PC-3 (cell line): ENCODE measurements around the gene PLCB4. TPM values are rescaled to one million over a fixed set of nuclear protein-coding genes. Genes with fewer than 3 reads are reported as not detected.

Source experiments
- ATAC-seq: fragments of 200-7000 bp; cut with Tn5 transposase; 2 replicates; pipeline ENCODE4 v1.9.1; 2020; ENCODE audit warnings: mild to moderate bottlenecking, moderate library complexity
- BruUV-seq: library from RNA; stranded (reverse); fragments of 400-500 nt; replicated peaks from 2 replicates; lab custom pipeline; 2021; lab: Mats Ljungman, UMichigan
- CTCF ChIA-PET: fragments of 300-600 bp; sonication (Branson Sonifier 250); formaldehyde crosslinking; loops from one replicate; lab custom pipeline; 2022; ENCODE audit warnings: antibody characterized with exemption; lab: Charles Lee
- POLR2A ChIA-PET: fragments of 300-600 bp; sonication (Branson Sonifier 250); formaldehyde crosslinking; loops from one replicate; lab custom pipeline; 2022; ENCODE audit warnings: antibody characterized with exemption; ENCODE audit not compliant: unreplicated experiment; lab: Charles Lee
- DNase-seq: peaks from one replicate; pipeline ENCODE4 v3.0.0-alpha.2; 2015
- H2AFZ ChIP-seq: fragments of 300-600 bp; sonication (generic); 2 replicates; pipeline ENCODE4 v1.6.0; 2016; ENCODE audit warnings: antibody characterized with exemption, low read length
- H3F3A ChIP-seq: fragments of 300-600 bp; sonication (generic); one replicate; pipeline ENCODE4 v1.6.0; 2017; ENCODE audit warnings: antibody characterized with exemption, low read length, control low read depth, mild to moderate bottlenecking; ENCODE audit not compliant: unreplicated experiment
- H3K27ac ChIP-seq: fragments of 300-600 bp; sonication (generic); 2 replicates; pipeline ENCODE4 v1.5.1; 2016; ENCODE audit warnings: mild to moderate bottlenecking, low read length
- H3K27me3 ChIP-seq: fragments of 300-600 bp; sonication (generic); 2 replicates; pipeline ENCODE4 v1.6.1; 2016; ENCODE audit warnings: low read length, mixed read lengths
- H3K36me3 ChIP-seq: fragments of 300-600 bp; sonication (generic); 2 replicates; pipeline ENCODE4 v1.6.1; 2016; ENCODE audit warnings: low read depth, mixed run types, low read length, mixed read lengths
- H3K4me1 ChIP-seq: fragments of 300-600 bp; sonication (generic); 2 replicates; pipeline ENCODE4 v1.5.1; 2016; ENCODE audit warnings: low read length; ENCODE audit not compliant: insufficient read depth
- H3K4me2 ChIP-seq: fragments of 300-600 bp; sonication (generic); 2 replicates; pipeline ENCODE4 v1.6.0; 2016; ENCODE audit warnings: low read length
- H3K4me3 ChIP-seq: fragments of 300-600 bp; sonication (generic); 2 replicates; pipeline ENCODE4 v1.5.1; 2016; ENCODE audit warnings: mild to moderate bottlenecking, low read length, mixed read lengths
- H3K79me2 ChIP-seq: fragments of 300-600 bp; sonication (generic); 2 replicates; pipeline ENCODE4 v1.6.1; 2017; ENCODE audit warnings: low read length, mixed read lengths
- H3K9ac ChIP-seq: fragments of 300-600 bp; sonication (generic); 2 replicates; pipeline ENCODE4 v1.6.0; 2016; ENCODE audit warnings: mild to moderate bottlenecking, low read length
- H3K9me2 ChIP-seq: fragments of 300-600 bp; sonication (generic); replicated peaks from 2 replicates; pipeline ENCODE4 v1.6.1; 2016; ENCODE audit warnings: mixed run types, low read length, mixed read lengths
- H3K9me3 ChIP-seq: fragments of 300-600 bp; sonication (generic); 2 replicates; pipeline ENCODE4 v1.6.1; 2016; ENCODE audit warnings: low read length, mixed read lengths
- H4K20me1 ChIP-seq: fragments of 300-600 bp; sonication (generic); 2 replicates; pipeline ENCODE4 v1.6.1; 2016; ENCODE audit warnings: low read length, mixed read lengths
- EZH2 ChIP-seq: fragments of 300-600 bp; sonication (generic); IDR thresholded peaks from one replicate; pipeline ENCODE4 v1.6.1; 2017; ENCODE audit warnings: antibody characterized with exemption, mild to moderate bottlenecking, low read length; ENCODE audit not compliant: unreplicated experiment
- EZH2phosphoT487 ChIP-seq: fragments of 300-600 bp; sonication (generic); IDR thresholded peaks from 2 replicates; pipeline ENCODE4 v1.6.1; 2018; ENCODE audit warnings: mild to moderate bottlenecking, antibody characterized with exemption, low read length, borderline replicate concordance
- intact Hi-C: fragments of 100-400 bp; cut with micrococcal nuclease; formaldehyde crosslinking; loops from 2 replicates; pipeline ENCODE4 v1.9.0; 2023
- total RNA-seq: library from RNA; depleted of rRNA; stranded (reverse); fragments of >200 nt; gene quantifications from 2 replicates; pipeline ENCODE4 v1.2.3, GENCODE V29; 2014
- TF ChIP-seq, protein P1 (sequence below): fragments of 300-600 bp; sonication (generic); conservative IDR thresholded peaks from 2 replicates; pipeline ENCODE4 v1.5.1; 2017; ENCODE audit warnings: antibody characterized with exemption, low read depth, mild to moderate bottlenecking, low read length

PLCB4 gene
- total RNA-seq, 1 experiment from 2014 or later: 25.4 TPM

- Histone ChIP-seq H3F3A (no peaks in the 10 kb centered on the region), H3K4me1 (no peaks in the 10 kb centered on the region), H3K9ac (no peak overlapping the region), H3K4me2 (no peak overlapping the region), H3K27me3 (no peaks in the 10 kb centered on the region), H3K4me3 (no peak overlapping the region), H3K9me3 (no peaks in the 10 kb centered on the region), H3K36me3 (peaks cover 17% of the 10 kb centered on the region; the same call in 1 of the 2 replicates), H3K27ac (no peak overlapping the region), H3K9me2 (no peaks in the 10 kb centered on the region), H2AFZ (no peak overlapping the region), H4K20me1 (no peaks in the 10 kb centered on the region), H3K79me2 (no peaks in the 10 kb centered on the region)
- ATAC-seq: no peak
- BruUV-seq: no TSS peak
- ChIA-PET POLR2A (no interaction called here), CTCF (no interaction called here)
- no peak for DNase-seq
- intact Hi-C loops: no loop called here
- TF ChIP-seq EZH2phosphoT487 (no peak), EZH2 (no peak)
- TF ChIP-seq, protein P1, sequence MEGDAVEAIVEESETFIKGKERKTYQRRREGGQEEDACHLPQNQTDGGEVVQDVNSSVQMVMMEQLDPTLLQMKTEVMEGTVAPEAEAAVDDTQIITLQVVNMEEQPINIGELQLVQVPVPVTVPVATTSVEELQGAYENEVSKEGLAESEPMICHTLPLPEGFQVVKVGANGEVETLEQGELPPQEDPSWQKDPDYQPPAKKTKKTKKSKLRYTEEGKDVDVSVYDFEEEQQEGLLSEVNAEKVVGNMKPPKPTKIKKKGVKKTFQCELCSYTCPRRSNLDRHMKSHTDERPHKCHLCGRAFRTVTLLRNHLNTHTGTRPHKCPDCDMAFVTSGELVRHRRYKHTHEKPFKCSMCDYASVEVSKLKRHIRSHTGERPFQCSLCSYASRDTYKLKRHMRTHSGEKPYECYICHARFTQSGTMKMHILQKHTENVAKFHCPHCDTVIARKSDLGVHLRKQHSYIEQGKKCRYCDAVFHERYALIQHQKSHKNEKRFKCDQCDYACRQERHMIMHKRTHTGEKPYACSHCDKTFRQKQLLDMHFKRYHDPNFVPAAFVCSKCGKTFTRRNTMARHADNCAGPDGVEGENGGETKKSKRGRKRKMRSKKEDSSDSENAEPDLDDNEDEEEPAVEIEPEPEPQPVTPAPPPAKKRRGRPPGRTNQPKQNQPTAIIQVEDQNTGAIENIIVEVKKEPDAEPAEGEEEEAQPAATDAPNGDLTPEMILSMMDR: no peak
These were observed 376.0 kb downstream of the PLCB4 start for GRCh38 chr20:9444921-9445320.

DNA sequence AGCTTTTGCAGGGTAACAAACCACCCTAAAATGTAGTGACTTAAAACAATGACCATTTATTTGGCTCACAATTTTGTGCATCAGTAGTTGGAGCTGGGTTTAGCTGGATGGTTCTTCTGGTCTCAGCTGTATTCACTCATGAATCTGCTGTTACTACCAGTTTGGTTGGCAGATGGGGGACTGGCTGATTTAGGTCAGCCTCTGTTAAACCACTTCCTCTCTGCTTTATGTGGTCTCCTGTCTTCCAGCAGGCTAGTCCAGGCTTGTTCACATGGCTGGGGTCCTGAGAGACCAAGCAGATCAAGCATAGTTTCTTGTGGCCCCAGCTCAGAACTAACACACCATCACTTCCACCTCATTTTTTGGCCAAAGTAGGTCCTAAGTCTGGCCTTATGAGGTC, 378.3 kb downstream of the PLCB4 start:
- Histone ChIP-seq H3K79me2 (no peaks in the 10 kb centered on the region), H3K4me3 (no peak overlapping the region), H3K27ac (no peak overlapping the region), H3K9ac (no peak overlapping the region), H3K27me3 (no peaks in the 10 kb centered on the region), H3K9me2 (no peaks in the 10 kb centered on the region), H3K36me3 (peaks cover 17% of the 10 kb centered on the region; the same call in 1 of the 2 replicates), H3K4me1 (no peaks in the 10 kb centered on the region), H3F3A (no peaks in the 10 kb centered on the region), H2AFZ (no peak overlapping the region), H3K4me2 (no peak overlapping the region), H3K9me3 (no peaks in the 10 kb centered on the region), H4K20me1 (no peaks in the 10 kb centered on the region)
- POLR2A ChIA-PET: no interaction called here
- no TSS peak for BruUV-seq
- TF ChIP-seq EZH2: no peak
- no peak for TF ChIP-seq EZH2phosphoT487
- TF ChIP-seq, protein P1: no peak
- ATAC-seq (no peak), DNase-seq (no peak)
- CTCF ChIA-PET: no interaction called here
- intact Hi-C loops: no loop called here

DNA sequence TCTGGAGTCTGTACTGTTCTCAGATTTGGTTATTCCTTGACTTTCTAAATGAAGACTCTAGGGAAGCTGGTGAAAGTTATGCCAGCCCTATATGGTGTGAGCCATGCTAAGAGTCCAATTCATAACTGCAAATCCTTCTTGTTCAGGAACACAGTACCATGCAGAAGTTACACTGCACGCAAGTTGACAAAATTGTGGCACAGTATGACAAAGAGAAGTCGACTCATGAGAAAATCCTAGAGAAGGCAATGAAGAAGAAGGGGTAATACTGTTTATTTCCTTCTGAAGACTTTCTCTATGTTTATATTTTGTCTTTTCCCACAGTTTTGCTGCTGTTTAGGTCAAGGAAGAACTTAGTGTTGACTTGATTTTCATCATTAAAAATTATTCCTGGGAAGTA, 384.3 kb downstream of the PLCB4 start:
- no peaks in the 10 kb centered on the region for H3K4me1 ChIP-seq
- no peaks in the 10 kb centered on the region for H3K79me2 ChIP-seq
- no peaks in the 10 kb centered on the region for H3K27me3 ChIP-seq
- H3K9ac ChIP-seq: no peak overlapping the region
- no TSS peak for BruUV-seq
- no peak overlapping the region for H3K4me3 ChIP-seq
- H3K27ac ChIP-seq: no peak overlapping the region
- no peaks in the 10 kb centered on the region for H4K20me1 ChIP-seq
- H3K9me2 ChIP-seq: no peaks in the 10 kb centered on the region
- H3K36me3 ChIP-seq: 0 out of 2 replicates have a peak, but pooled peaks cover 5% of the 10 kb centered on the region
- ATAC-seq (no peak), DNase-seq (no peak)
- ChIA-PET POLR2A (no interaction called here), CTCF (interaction anchor here (0.6 kb wide), 1 partner anchor 156 kb away, joined by 7 read pairs; no protein-coding TSS in a partner anchor)
- H3K4me2 ChIP-seq: no peak overlapping the region
- no peaks in the 10 kb centered on the region for H3F3A ChIP-seq
- intact Hi-C loops: no loop called here
- TF ChIP-seq EZH2 (no peak), EZH2phosphoT487 (no peak)
- TF ChIP-seq, protein P1: no peak
- no peaks in the 10 kb centered on the region for H3K9me3 ChIP-seq
- H2AFZ ChIP-seq: no peak overlapping the region
